Measurements from ENCODE around the gene C20orf173.

C20orf173 gene

DNA sequence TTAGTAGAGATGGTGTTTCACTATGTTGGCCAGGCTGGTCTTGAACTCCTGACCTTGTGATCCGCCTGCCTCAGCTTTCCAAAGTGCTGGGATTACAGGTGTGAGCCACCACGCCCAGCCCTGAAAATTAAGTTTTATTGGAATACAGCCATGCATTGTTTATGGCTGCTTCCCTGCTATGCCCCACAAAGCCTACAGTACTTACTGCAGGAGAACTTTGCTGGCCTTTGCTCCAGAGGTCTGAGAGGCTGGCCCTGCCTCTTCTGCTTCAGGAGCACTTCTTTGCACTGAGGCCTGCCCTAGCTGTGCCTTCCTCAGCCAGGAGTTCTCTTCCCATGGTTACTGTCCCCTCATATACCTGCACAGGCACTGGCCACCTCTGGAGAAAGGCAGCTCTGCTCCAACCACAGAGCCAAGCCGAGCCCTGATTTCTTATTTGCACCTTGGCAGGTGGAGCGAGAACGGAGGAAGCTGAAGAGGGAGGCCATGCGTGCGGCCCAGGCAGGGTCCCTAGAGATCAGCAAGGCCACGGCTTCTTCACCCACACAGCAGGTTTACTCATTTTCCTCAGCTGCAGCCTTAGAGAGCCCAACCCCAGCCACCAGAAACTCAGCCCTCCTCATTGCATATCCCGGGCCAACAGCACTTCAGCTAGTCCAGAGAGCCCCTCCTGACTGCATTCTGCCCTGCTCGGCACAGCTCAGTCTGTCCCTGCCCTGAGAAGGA is 20.8 kb downstream of the C20orf173 start:
- DNase-seq (ENCODE audit: low read depth in 2 of 2) = no peak
- H3K4me3 ChIP-seq (replicated peaks in 1 of 2; ENCODE audit: low read depth in 2 of 2, low read length in 2 of 2) = no peak overlapping the region
- TF ChIP-seq, protein P1, sequence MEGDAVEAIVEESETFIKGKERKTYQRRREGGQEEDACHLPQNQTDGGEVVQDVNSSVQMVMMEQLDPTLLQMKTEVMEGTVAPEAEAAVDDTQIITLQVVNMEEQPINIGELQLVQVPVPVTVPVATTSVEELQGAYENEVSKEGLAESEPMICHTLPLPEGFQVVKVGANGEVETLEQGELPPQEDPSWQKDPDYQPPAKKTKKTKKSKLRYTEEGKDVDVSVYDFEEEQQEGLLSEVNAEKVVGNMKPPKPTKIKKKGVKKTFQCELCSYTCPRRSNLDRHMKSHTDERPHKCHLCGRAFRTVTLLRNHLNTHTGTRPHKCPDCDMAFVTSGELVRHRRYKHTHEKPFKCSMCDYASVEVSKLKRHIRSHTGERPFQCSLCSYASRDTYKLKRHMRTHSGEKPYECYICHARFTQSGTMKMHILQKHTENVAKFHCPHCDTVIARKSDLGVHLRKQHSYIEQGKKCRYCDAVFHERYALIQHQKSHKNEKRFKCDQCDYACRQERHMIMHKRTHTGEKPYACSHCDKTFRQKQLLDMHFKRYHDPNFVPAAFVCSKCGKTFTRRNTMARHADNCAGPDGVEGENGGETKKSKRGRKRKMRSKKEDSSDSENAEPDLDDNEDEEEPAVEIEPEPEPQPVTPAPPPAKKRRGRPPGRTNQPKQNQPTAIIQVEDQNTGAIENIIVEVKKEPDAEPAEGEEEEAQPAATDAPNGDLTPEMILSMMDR (IDR thresholded peaks at IDR 0.05; ENCODE audit: low read depth, low read length) = no peak

DNA sequence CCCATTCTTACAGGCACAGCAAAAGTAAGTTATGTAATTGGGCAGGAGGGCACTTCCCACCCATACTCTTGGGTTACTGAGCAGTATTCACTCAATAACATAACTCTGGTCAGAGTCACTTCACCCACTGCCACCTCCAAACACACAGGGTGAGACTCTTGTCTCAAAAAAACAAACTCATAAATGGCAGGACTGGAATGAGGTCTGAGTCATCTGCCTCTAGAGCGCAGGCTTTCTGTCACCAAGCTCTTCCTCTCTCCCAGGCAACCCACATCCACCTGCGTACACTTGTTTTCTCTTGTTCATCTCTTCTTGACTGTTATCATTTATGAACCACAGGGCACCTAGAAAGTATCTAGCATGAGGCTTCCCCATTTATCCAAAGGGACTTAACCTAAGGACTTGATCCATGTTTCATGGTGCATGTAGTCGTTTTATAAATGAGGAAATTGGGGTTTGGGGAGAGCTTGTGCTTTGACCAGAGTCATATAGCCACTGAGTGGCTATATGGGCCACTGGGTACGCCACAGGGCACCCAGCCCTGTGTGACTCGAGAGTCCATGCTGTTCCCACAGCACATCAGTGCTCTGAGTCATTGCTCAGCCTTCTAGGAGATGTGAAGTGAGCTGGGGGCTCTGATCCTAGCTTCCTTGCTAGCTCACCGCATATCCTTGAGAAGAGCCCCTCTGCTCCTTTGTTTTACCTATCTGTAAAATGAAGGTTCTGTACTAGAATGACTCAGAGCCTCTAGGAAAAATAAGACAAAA is 22.4 kb downstream of the C20orf173 start:
- DNase-seq (ENCODE audit: low read depth in 2 of 2) = peak in 1 of 2 donors; percentile 39
- H3K4me3 ChIP-seq (replicated peaks in 1 of 2; ENCODE audit: low read depth in 2 of 2, low read length in 2 of 2) = no peak overlapping the region
- TF ChIP-seq, protein P1 (IDR thresholded peaks at IDR 0.05; ENCODE audit: low read depth, low read length) = no peak

DNA sequence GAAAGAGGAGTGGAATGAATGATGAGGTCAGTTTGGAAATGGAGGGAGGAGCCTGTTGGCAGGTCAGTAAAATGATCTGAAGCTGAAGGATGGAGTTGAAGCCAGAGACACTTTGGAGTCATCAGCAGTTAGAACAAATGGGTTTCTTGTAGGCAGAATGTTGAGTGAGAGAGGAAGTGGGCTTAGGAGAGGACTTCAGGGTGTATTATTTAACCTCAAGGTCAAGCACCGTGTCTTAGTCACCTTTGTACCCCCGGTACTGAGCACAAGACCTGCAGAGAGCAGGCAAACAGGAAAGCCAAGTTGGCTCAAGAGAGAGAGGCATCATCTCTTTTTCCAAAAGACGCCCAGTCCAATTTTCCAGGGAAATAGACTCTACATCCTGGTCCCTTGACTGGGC is 23.3 kb downstream of the C20orf173 start:
- H3K4me3 ChIP-seq (replicated peaks in 1 of 2; ENCODE audit: low read depth in 2 of 2, low read length in 2 of 2) = no peak overlapping the region
- no peak for DNase-seq (ENCODE audit: low read depth in 2 of 2)
- TF ChIP-seq, protein P1 (IDR thresholded peaks at IDR 0.05; ENCODE audit: low read depth, low read length) = no peak

DNA sequence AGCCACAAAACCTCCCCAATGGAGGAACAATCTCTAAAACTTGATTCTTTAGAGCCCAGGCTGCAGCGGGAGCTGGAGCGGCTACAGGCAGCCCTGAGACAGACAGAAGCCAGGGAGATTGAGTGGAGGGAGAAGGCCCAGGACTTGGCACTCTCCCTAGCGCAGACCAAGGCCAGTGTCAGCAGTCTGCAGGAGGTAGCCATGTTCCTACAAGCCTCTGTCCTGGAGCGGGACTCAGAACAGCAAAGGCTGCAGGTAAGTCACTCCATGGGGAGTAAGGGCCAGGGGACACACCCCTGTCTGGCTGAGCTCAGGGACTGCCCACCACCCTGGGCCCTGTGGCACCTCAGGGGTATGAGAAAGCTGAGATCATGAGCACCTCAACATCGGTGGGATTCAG is 24.7 kb downstream of the C20orf173 start:
- H3K4me3 ChIP-seq (replicated peaks in 1 of 2; ENCODE audit: low read depth in 2 of 2, low read length in 2 of 2) = no peak overlapping the region
- TF ChIP-seq, protein P1 (IDR thresholded peaks at IDR 0.05; ENCODE audit: low read depth, low read length) = no peak
- no peak for DNase-seq (ENCODE audit: low read depth in 2 of 2)

DNA sequence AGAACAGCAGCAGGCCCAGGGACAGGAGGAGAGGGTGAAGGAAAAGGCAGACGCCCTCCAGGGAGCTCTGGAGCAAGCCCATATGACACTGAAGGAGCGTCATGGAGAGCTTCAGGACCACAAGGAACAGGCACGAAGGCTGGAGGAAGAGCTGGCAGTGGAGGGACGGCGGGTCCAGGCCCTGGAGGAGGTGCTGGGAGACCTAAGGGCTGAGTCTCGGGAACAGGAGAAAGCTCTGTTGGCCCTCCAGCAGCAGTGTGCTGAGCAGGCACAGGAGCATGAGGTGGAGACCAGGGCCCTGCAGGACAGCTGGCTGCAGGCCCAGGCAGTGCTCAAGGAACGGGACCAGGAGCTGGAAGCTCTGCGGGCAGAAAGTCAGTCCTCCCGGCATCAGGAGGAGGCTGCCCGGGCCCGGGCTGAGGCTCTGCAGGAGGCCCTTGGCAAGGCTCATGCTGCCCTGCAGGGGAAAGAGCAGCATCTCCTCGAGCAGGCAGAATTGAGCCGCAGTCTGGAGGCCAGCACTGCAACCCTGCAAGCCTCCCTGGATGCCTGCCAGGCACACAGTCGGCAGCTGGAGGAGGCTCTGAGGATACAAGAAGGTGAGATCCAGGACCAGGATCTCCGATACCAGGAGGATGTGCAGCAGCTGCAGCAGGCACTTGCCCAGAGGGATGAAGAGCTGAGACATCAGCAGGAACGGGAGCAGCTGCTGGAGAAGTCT is 25.5 kb downstream of the C20orf173 start:
- TF ChIP-seq, protein P1 (IDR thresholded peaks at IDR 0.05; ENCODE audit: low read depth, low read length) = no peak
- peak in 1 of 2 donors; percentile 44 for DNase-seq (ENCODE audit: low read depth in 2 of 2)
- no peak overlapping the region for H3K4me3 ChIP-seq (replicated peaks in 1 of 2; ENCODE audit: low read depth in 2 of 2, low read length in 2 of 2)

DNA sequence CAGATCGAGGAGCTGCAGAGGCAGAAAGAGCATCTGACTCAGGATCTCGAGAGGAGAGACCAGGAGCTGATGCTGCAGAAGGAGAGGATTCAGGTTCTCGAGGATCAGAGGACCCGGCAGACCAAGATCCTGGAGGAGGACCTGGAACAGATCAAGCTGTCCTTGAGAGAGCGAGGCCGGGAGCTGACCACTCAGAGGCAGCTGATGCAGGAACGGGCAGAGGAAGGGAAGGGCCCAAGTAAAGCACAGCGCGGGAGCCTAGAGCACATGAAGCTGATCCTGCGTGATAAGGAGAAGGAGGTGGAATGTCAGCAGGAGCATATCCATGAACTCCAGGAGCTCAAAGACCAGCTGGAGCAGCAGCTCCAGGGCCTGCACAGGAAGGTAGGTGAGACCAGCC is 26.2 kb downstream of the C20orf173 start:
- H3K4me3 ChIP-seq (replicated peaks in 1 of 2; ENCODE audit: low read depth in 2 of 2, low read length in 2 of 2) = no peak overlapping the region
- DNase-seq (ENCODE audit: low read depth in 2 of 2) = no peak
- TF ChIP-seq, protein P1 (IDR thresholded peaks at IDR 0.05; ENCODE audit: low read depth, low read length) = no peak

All from cardiac fibroblast (primary cell).